CD14-positive monocyte (primary cell): ENCODE measurements around the gene ANKRD53. TPM values are rescaled to one million over a fixed set of nuclear protein-coding genes. Genes with fewer than 3 reads are reported as not detected.

ENCODE experiments used
- DNase-seq, 3 donors: peaks; one replicate each; pipeline ENCODE4 v3.0.0-alpha.2; 2011 to 2022
- H2AFZ ChIP-seq: 2 replicates; pipeline ENCODE4 v1.6.0; 2012; ENCODE audit warnings: mild to moderate bottlenecking, low read depth, low read length, inconsistent platforms; ENCODE audit not compliant: insufficient read depth, poor library complexity, severe bottlenecking
- H3K27ac ChIP-seq, 2 donors: 1 replicate in 1 of 2; 2 replicates in 1 of 2; pipeline ENCODE4 v1.5.1; 2012 to 2013; ENCODE audit warnings: low read length in 2 of 2, control low read depth in 1 of 2, inconsistent platforms in 1 of 2, low read depth in 1 of 2, mild to moderate bottlenecking in 1 of 2
- H3K27me3 ChIP-seq, 2 donors: one replicate each; pipeline versions ENCODE4 v1.6.0 to v1.6.1; 2011 to 2013; ENCODE audit warnings: low read length in 2 of 2; ENCODE audit not compliant: control insufficient read depth in 2 of 2, insufficient read depth in 2 of 2
- H3K36me3 ChIP-seq, 2 donors: replicated peaks in 1 of 2; 1 replicate in 1 of 2; 2 replicates in 1 of 2; pipeline versions ENCODE4 v1.5.1 to v1.6.1; 2012 to 2013; ENCODE audit warnings: low read length in 2 of 2, control low read depth in 1 of 2, inconsistent platforms in 1 of 2, mild to moderate bottlenecking in 1 of 2; ENCODE audit not compliant: insufficient read depth in 2 of 2, control insufficient read depth in 1 of 2
- H3K4me1 ChIP-seq, 2 donors: 1 replicate in 1 of 2; 2 replicates in 1 of 2; pipeline versions ENCODE4 v1.5.1 to v1.6.1; 2012 to 2013; ENCODE audit warnings: low read length in 2 of 2, control low read depth in 1 of 2, inconsistent platforms in 1 of 2, mild to moderate bottlenecking in 1 of 2, moderate library complexity in 1 of 2; ENCODE audit not compliant: insufficient read depth in 2 of 2, control insufficient read depth in 1 of 2
- H3K4me2 ChIP-seq: replicated peaks from 2 replicates; pipeline ENCODE3; 2012; ENCODE audit warnings: low read length, moderate library complexity, mild to moderate bottlenecking; ENCODE audit not compliant: poor library complexity, severe bottlenecking; ENCODE audit errors: extremely low read depth
- H3K4me3 ChIP-seq, 3 experiments: fragments of 200-600 bp in 1 of 3; sonication (generic) in 1 of 3; replicated peaks in 1 of 3; 1 replicate in 2 of 3; 2 replicates in 1 of 3; pipeline ENCODE4 v1.5.1; 2011 to 2013; ENCODE audit warnings: low read length in 3 of 3, mild to moderate bottlenecking in 3 of 3, control low read depth in 2 of 3, low read depth in 2 of 3, inconsistent platforms in 1 of 3, moderate library complexity in 1 of 3
- H3K79me2 ChIP-seq: 2 replicates; pipeline ENCODE4 v1.6.0; 2012; ENCODE audit warnings: mild to moderate bottlenecking, control low read depth, inconsistent platforms, low read length, moderate library complexity; ENCODE audit not compliant: insufficient read depth
- H3K9ac ChIP-seq: 2 replicates; pipeline ENCODE4 v1.6.0; 2017; ENCODE audit warnings: low read length, mild to moderate bottlenecking; ENCODE audit not compliant: insufficient read depth, poor library complexity, severe bottlenecking
- H3K9me3 ChIP-seq, 2 donors: replicated peaks in 1 of 2; 1 replicate in 1 of 2; 2 replicates in 1 of 2; pipeline versions ENCODE4 v1.5.1 to v1.6.1; 2012 to 2013; ENCODE audit warnings: low read length in 2 of 2, control low read depth in 1 of 2; ENCODE audit not compliant: control insufficient read depth in 1 of 2, insufficient read depth in 1 of 2
- H4K20me1 ChIP-seq: 2 replicates; pipeline ENCODE4 v1.6.0; 2012; ENCODE audit warnings: mild to moderate bottlenecking, low read length, control low read depth, moderate library complexity; ENCODE audit not compliant: insufficient read depth
- H3K27ac Mint-ChIP-seq, 7 donors: one replicate each; pipeline ENCODE4 v1.8.0; 2020; ENCODE audit warnings: mild to moderate bottlenecking in 7 of 7, mixed read lengths in 7 of 7, moderate library complexity in 6 of 7, inconsistent platforms in 2 of 7
- H3K27me3 Mint-ChIP-seq, 3 donors: one replicate each; pipeline ENCODE4 v1.8.0; 2021 to 2022; ENCODE audit warnings: low read depth in 3 of 3, mild to moderate bottlenecking in 3 of 3, mixed read lengths in 3 of 3, moderate library complexity in 3 of 3, inconsistent platforms in 1 of 3
- H3K36me3 Mint-ChIP-seq, 2 donors: one replicate each; pipeline ENCODE4 v1.8.0; 2020; ENCODE audit warnings: mixed read lengths in 2 of 2, inconsistent platforms in 1 of 2, mild to moderate bottlenecking in 1 of 2
- H3K4me1 Mint-ChIP-seq: one replicate; pipeline ENCODE4 v1.8.0; 2020; ENCODE audit warnings: mild to moderate bottlenecking, mixed read lengths
- H3K4me3 Mint-ChIP-seq, 2 donors: one replicate each; pipeline ENCODE4 v1.8.0; 2020; ENCODE audit warnings: mild to moderate bottlenecking in 2 of 2, mixed read lengths in 2 of 2, moderate library complexity in 1 of 2
- H3K9me3 Mint-ChIP-seq, 7 donors: one replicate each; pipeline ENCODE4 v1.8.0; 2020 to 2022; ENCODE audit warnings: mixed read lengths in 7 of 7, mild to moderate bottlenecking in 6 of 7, moderate library complexity in 6 of 7, inconsistent platforms in 2 of 7
- WGBS: methylation state at CpG from one replicate; pipeline ENCODE4 v1.1.5; 2013; ENCODE audit warnings: missing lambda C conversion rate; ENCODE audit not compliant: insufficient coverage; 5-methylcytosine and 5-hydroxymethylcytosine counted together
- intact Hi-C, 2 donors: fragments of 100-400 bp; cut with micrococcal nuclease; formaldehyde crosslinking; loops; one replicate each; pipeline versions ENCODE4 v1.15.0 to v1.15.1; 2023
- polyA plus RNA-seq, 3 donors: library from polyadenylated mRNA; depleted of rRNA in 1 of 3; unstranded in 2 of 3; stranded (reverse) in 1 of 3; fragments of 300-500 nt in 2 of 3; fragments of >200 nt in 1 of 3; fragmentation: Illumina TruSeq in 2 of 3; gene quantifications; 1 replicate in 2 of 3; 2 replicates in 1 of 3; pipeline ENCODE4 v1.2.3, GENCODE V29; 2012 to 2021
- TF ChIP-seq, protein P1 (sequence below): fragments of 200-600 bp; IDR thresholded peaks from one replicate; pipeline ENCODE4 v1.8.0; 2022; ENCODE audit warnings: antibody characterized with exemption, mild to moderate bottlenecking

ANKRD53 gene
- polyA plus RNA-seq, 3 donors: 0.12 TPM; not detected in 2

DNA sequence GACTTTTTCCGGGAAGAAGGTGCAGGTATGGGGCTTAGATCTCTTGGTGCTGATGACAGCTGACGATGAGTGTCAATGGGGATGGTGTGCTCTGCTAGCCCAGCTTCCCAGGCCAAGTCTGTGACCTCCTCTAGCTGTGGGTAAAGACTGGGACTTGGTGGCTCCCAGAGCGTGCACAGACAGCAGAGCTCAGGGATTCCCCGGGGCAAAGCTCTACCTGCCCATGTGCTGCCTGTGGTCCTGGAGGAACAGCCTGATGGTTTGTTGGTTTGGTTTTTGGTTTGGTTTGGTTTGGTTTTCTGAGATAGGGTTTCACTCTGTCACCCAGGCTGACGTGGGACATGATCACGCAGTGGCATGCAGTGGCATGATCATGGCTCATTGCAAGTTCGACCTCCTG, 23.5 kb upstream of the ANKRD53 start:
- Mint-ChIP-seq H3K36me3 (no peaks in the 10 kb centered on the region), H3K9me3 (no peaks in the 10 kb centered on the region), H3K4me3 (peak overlapping the region in 1 of 2 donors; percentile 58), H3K27me3 (peaks cover 36 to 51% (median 38%) of the 10 kb centered on the region in 3 donors), H3K27ac (no peak overlapping the region), H3K4me1 (peaks cover 4% of the 10 kb centered on the region)
- TF ChIP-seq, protein P1, sequence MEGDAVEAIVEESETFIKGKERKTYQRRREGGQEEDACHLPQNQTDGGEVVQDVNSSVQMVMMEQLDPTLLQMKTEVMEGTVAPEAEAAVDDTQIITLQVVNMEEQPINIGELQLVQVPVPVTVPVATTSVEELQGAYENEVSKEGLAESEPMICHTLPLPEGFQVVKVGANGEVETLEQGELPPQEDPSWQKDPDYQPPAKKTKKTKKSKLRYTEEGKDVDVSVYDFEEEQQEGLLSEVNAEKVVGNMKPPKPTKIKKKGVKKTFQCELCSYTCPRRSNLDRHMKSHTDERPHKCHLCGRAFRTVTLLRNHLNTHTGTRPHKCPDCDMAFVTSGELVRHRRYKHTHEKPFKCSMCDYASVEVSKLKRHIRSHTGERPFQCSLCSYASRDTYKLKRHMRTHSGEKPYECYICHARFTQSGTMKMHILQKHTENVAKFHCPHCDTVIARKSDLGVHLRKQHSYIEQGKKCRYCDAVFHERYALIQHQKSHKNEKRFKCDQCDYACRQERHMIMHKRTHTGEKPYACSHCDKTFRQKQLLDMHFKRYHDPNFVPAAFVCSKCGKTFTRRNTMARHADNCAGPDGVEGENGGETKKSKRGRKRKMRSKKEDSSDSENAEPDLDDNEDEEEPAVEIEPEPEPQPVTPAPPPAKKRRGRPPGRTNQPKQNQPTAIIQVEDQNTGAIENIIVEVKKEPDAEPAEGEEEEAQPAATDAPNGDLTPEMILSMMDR: no peak
- H3K4me3 ChIP-seq: no peak overlapping the region
- no peak overlapping the region for H2AFZ ChIP-seq
- H3K4me2 ChIP-seq: no peak overlapping the region
- H3K9ac ChIP-seq: no peak overlapping the region
- no peaks in the 10 kb centered on the region for H3K79me2 ChIP-seq
- H3K27me3 ChIP-seq: peaks cover 6 to 14% of the 10 kb centered on the region in 2 donors
- H3K36me3 ChIP-seq: no peaks in the 10 kb centered on the region
- intact Hi-C loops: no loop called here
- no peak overlapping the region for H3K27ac ChIP-seq
- WGBS: 100% methylated on average over 4 of the region's 7 CpGs
- no peaks in the 10 kb centered on the region for H3K9me3 ChIP-seq
- no peak for DNase-seq
- no peaks in the 10 kb centered on the region for H3K4me1 ChIP-seq
- H4K20me1 ChIP-seq: no peaks in the 10 kb centered on the region

DNA sequence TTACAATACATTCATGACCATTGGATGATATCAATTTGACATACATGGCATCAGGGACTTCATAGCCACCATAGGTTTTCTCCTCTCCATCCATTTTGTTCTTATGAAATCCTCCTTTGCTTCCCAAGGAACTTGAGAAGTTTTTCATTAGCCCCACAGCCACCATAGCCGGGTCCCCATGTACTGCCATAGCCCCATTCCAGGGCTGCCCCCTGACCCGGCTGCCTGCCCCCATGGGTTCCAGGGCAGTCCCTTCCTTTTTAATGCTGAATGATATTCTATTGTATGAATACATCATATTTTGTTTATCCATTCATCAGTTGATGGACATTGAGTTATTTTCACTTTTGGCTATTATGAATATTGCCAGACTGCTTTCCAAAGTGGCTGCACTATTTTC, 22.3 kb upstream of the ANKRD53 start:
- Histone ChIP-seq H3K4me1 (no peaks in the 10 kb centered on the region), H4K20me1 (no peaks in the 10 kb centered on the region), H3K9ac (no peak overlapping the region), H3K27me3 (peaks cover 6 to 14% of the 10 kb centered on the region in 2 donors), H3K4me2 (no peak overlapping the region), H3K36me3 (no peaks in the 10 kb centered on the region), H2AFZ (no peak overlapping the region), H3K27ac (no peak overlapping the region), H3K4me3 (no peak overlapping the region), H3K79me2 (no peaks in the 10 kb centered on the region), H3K9me3 (no peaks in the 10 kb centered on the region)
- Mint-ChIP-seq H3K27me3 (peaks cover 32 to 48% (median 37%) of the 10 kb centered on the region in 3 donors), H3K4me1 (peaks cover 4% of the 10 kb centered on the region), H3K4me3 (no peak overlapping the region), H3K9me3 (peaks cover 0 to 1% (median 0%) of the 10 kb centered on the region in 7 donors), H3K27ac (peak overlapping the region in 1 of 7 donors; percentile 14), H3K36me3 (no peaks in the 10 kb centered on the region)
- TF ChIP-seq, protein P1: no peak
- no peak for DNase-seq
- intact Hi-C loops: no loop called here
- no CpG with 5 or more reads among the region's 2 CpGs for WGBS
